GM23338 (cell line): ENCODE measurements around the gene SOX13. TPM values are rescaled to one million over a fixed set of nuclear protein-coding genes. Genes with fewer than 3 reads are reported as not detected.

ENCODE experiments used
- ATAC-seq: fragments of 200-7000 bp; cut with Tn5 transposase; 3 replicates; pipeline ENCODE4 v1.9.1; 2020
- DNase-seq: peaks from one replicate; pipeline ENCODE4 v3.0.0-alpha.2; 2015; ENCODE audit warnings: low spot score
- H2AFZ ChIP-seq: fragments of 200-600 bp; sonication (generic); 2 replicates; pipeline ENCODE4 v1.8.0; 2016; ENCODE audit warnings: antibody characterized with exemption, mild to moderate bottlenecking, moderate library complexity
- H3F3A ChIP-seq: fragments of 200-600 bp; sonication (generic); replicated peaks from 2 replicates; pipeline ENCODE4 v1.8.0; 2017; ENCODE audit warnings: antibody characterized with exemption, mixed run types, low read depth
- H3K27ac ChIP-seq: fragments of 200-600 bp; sonication (generic); 2 replicates; pipeline ENCODE4 v1.6.1; 2016; ENCODE audit warnings: low read depth
- H3K27me3 ChIP-seq: fragments of 200-600 bp; sonication (generic); 2 replicates; pipeline ENCODE4 v1.8.0; 2016; ENCODE audit warnings: mild to moderate bottlenecking, mixed run types, moderate library complexity; ENCODE audit not compliant: insufficient read depth
- H3K36me3 ChIP-seq: fragments of 200-600 bp; sonication (generic); 2 replicates; pipeline ENCODE4 v1.8.0; 2016; ENCODE audit warnings: mild to moderate bottlenecking; ENCODE audit not compliant: insufficient read depth
- H3K4me1 ChIP-seq: fragments of 200-600 bp; sonication (generic); 2 replicates; pipeline ENCODE4 v1.8.0; 2016; ENCODE audit warnings: mild to moderate bottlenecking, moderate library complexity; ENCODE audit not compliant: insufficient read depth
- H3K4me2 ChIP-seq: fragments of 200-600 bp; sonication (generic); 2 replicates; pipeline ENCODE4 v1.7.1; 2017; ENCODE audit warnings: mixed run types
- H3K4me3 ChIP-seq: fragments of 200-600 bp; sonication (generic); 2 replicates; pipeline ENCODE4 v1.6.1; 2016; ENCODE audit warnings: mixed run types
- H3K79me2 ChIP-seq: fragments of 200-600 bp; sonication (generic); replicated peaks from 2 replicates; pipeline ENCODE4 v1.8.0; 2017; ENCODE audit warnings: mild to moderate bottlenecking; ENCODE audit not compliant: insufficient read depth
- H3K9me2 ChIP-seq: fragments of 200-600 bp; sonication (generic); 2 replicates; pipeline ENCODE4 v1.8.0; 2017; ENCODE audit not compliant: insufficient read depth
- H4K20me1 ChIP-seq: fragments of 200-600 bp; sonication (generic); replicated peaks from 2 replicates; pipeline ENCODE4 v1.8.0; 2017; ENCODE audit warnings: mild to moderate bottlenecking; ENCODE audit not compliant: insufficient read depth
- H3K27ac Mint-ChIP-seq: 2 replicates; pipeline ENCODE4 v1.8.0; 2020; ENCODE audit warnings: inconsistent platforms, mild to moderate bottlenecking, moderate library complexity, mixed read lengths
- H3K27me3 Mint-ChIP-seq: 3 replicates; pipeline ENCODE4 v1.8.0; 2022; ENCODE audit warnings: low read depth, mild to moderate bottlenecking, moderate library complexity, mixed read lengths, inconsistent platforms; ENCODE audit not compliant: insufficient read depth, poor library complexity
- H3K36me3 Mint-ChIP-seq: 3 replicates; pipeline ENCODE4 v1.8.0; 2021; ENCODE audit warnings: low read depth, mild to moderate bottlenecking, inconsistent platforms, moderate library complexity, mixed read lengths
- H3K4me1 Mint-ChIP-seq: 3 replicates; pipeline ENCODE4 v1.8.0; 2020; ENCODE audit warnings: mild to moderate bottlenecking, inconsistent platforms, mixed read lengths
- H3K4me3 Mint-ChIP-seq: 3 replicates; pipeline ENCODE4 v1.8.0; 2021; ENCODE audit warnings: moderate library complexity, mild to moderate bottlenecking, inconsistent platforms, mixed read lengths
- H3K9me3 Mint-ChIP-seq: 3 replicates; pipeline ENCODE4 v1.8.0; 2020; ENCODE audit warnings: moderate library complexity, mild to moderate bottlenecking, inconsistent platforms, mixed read lengths
- EZH2 ChIP-seq: fragments of 200-600 bp; sonication (generic); IDR thresholded peaks from one replicate; pipeline ENCODE4 v1.8.0; 2017; ENCODE audit warnings: antibody characterized with exemption, mild to moderate bottlenecking, low read depth; ENCODE audit not compliant: unreplicated experiment
- EZH2phosphoT487 ChIP-seq: fragments of 200-600 bp; sonication (generic); IDR thresholded peaks from one replicate; pipeline ENCODE4 v1.8.1; 2018; ENCODE audit warnings: antibody characterized with exemption; ENCODE audit not compliant: unreplicated experiment
- JUNB ChIP-seq: IDR thresholded peaks from one replicate; pipeline ENCODE4 v1.6.1; 2016; ENCODE audit warnings: antibody characterized with exemption; ENCODE audit not compliant: unreplicated experiment
- POLR2AphosphoS5 ChIP-seq: IDR thresholded peaks from 2 replicates; pipeline ENCODE4 v1.6.1; 2016; ENCODE audit warnings: antibody characterized with exemption, low read depth
- STAT1 ChIP-seq: IDR thresholded peaks from one replicate; pipeline ENCODE4 v1.6.1; 2016; ENCODE audit warnings: antibody characterized with exemption; ENCODE audit not compliant: unreplicated experiment
- ZNF114 ChIP-seq: fragments of 250-450 bp; sonication (Bioruptor Pico); IDR thresholded peaks from 2 replicates; pipeline ENCODE4 v1.5.0; 2020; ENCODE audit warnings: mild to moderate bottlenecking, moderate library complexity
- ZNF331 ChIP-seq: fragments of 250-450 bp; sonication (Bioruptor Pico); IDR thresholded peaks from 2 replicates; pipeline ENCODE4 v1.5.0; 2020; ENCODE audit warnings: low read depth, mild to moderate bottlenecking, moderate library complexity
- polyA plus RNA-seq: library from polyadenylated mRNA; unstranded; fragments of >200 nt; fragmentation: Nextera tagmentation; extraction: Ambion mirVana; gene quantifications from 2 replicates; pipeline ENCODE4 v1.2.1, GENCODE V29; 2016
- total RNA-seq: library from RNA; depleted of rRNA; stranded (reverse); fragments of >200 nt; shearing (Covaris generic); gene quantifications from 2 replicates; pipeline ENCODE4 v1.2.3, GENCODE V29; 2014
- TF ChIP-seq, protein P1 (sequence below), 2 experiments: fragments of 200-600 bp in 1 of 2; sonication (generic) in 1 of 2; conservative IDR thresholded peaks; 2 replicates each; pipeline versions ENCODE4 v1.5.1 to v1.6.1; 2016 to 2017; ENCODE audit warnings: antibody characterized with exemption in 2 of 2, low read depth in 2 of 2, mild to moderate bottlenecking in 2 of 2, moderate library complexity in 1 of 2
- TF ChIP-seq, protein P2 (sequence below): IDR thresholded peaks from 2 replicates; pipeline ENCODE4 v1.6.1; 2016; ENCODE audit warnings: antibody characterized with exemption
- TF ChIP-seq, protein P3 (sequence below): fragments of 250-450 bp; sonication (Bioruptor Pico); IDR thresholded peaks from 2 replicates; pipeline ENCODE4 v1.5.0; 2020; ENCODE audit warnings: mild to moderate bottlenecking, moderate library complexity

The SOX13 gene
- total and polyA plus RNA-seq, 2 experiments from 2014 or later: 28.6 to 123 TPM

DNA sequence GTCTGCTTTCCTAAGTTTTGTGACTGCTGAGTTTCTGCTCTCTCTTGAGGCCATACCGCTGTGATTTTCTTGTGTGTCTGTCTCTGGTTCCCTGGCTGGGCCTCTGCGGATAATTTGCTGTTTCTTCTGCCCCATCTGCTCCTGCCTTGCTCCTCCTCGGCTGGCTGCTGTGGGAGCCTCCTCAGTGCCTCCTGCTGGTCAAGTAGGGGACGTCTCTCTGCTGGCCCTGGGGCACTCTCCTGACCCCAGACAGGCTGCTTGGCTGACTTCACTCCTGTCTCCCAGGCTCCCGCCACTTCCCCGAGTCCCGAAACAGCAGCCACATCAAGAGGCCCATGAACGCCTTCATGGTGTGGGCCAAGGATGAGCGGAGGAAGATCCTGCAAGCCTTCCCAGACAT, 50.5 kb downstream of the SOX13 start:
- Histone ChIP-seq H3K36me3 (peaks cover 40% of the 10 kb centered on the region), H3K4me1 (peaks cover 11% of the 10 kb centered on the region; the same call in 1 of the 2 replicates), H3K79me2 (no peaks in the 10 kb centered on the region), H3F3A (0 out of 2 replicates have a peak, but pooled peaks cover 25% of the 10 kb centered on the region), H3K27ac (peak overlapping the region; percentile 55; the same call in 1 of the 2 replicates), H3K27me3 (no peaks in the 10 kb centered on the region), H3K9me2 (no peaks in the 10 kb centered on the region), H2AFZ (no peak overlapping the region), H4K20me1 (peaks cover 20% of the 10 kb centered on the region), H3K4me3 (no peak overlapping the region), H3K4me2 (no peak overlapping the region)
- TF ChIP-seq, protein P1, sequence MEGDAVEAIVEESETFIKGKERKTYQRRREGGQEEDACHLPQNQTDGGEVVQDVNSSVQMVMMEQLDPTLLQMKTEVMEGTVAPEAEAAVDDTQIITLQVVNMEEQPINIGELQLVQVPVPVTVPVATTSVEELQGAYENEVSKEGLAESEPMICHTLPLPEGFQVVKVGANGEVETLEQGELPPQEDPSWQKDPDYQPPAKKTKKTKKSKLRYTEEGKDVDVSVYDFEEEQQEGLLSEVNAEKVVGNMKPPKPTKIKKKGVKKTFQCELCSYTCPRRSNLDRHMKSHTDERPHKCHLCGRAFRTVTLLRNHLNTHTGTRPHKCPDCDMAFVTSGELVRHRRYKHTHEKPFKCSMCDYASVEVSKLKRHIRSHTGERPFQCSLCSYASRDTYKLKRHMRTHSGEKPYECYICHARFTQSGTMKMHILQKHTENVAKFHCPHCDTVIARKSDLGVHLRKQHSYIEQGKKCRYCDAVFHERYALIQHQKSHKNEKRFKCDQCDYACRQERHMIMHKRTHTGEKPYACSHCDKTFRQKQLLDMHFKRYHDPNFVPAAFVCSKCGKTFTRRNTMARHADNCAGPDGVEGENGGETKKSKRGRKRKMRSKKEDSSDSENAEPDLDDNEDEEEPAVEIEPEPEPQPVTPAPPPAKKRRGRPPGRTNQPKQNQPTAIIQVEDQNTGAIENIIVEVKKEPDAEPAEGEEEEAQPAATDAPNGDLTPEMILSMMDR (conservative IDR thresholded peaks at IDR 0.05; ENCODE audit: low read depth in 2 of 2): peak; percentile 66 to 82
- TF ChIP-seq, protein P2, sequence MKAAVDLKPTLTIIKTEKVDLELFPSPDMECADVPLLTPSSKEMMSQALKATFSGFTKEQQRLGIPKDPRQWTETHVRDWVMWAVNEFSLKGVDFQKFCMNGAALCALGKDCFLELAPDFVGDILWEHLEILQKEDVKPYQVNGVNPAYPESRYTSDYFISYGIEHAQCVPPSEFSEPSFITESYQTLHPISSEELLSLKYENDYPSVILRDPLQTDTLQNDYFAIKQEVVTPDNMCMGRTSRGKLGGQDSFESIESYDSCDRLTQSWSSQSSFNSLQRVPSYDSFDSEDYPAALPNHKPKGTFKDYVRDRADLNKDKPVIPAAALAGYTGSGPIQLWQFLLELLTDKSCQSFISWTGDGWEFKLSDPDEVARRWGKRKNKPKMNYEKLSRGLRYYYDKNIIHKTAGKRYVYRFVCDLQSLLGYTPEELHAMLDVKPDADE: no peak
- H3K4me1 Mint-ChIP-seq: peaks cover 29% of the 10 kb centered on the region
- ATAC-seq: peak; percentile 80
- no peaks in the 10 kb centered on the region for H3K9me3 Mint-ChIP-seq
- no peak overlapping the region for H3K4me3 Mint-ChIP-seq
- H3K27me3 Mint-ChIP-seq: peaks cover 15% of the 10 kb centered on the region
- DNase-seq: peak; percentile 69
- peaks cover 85% of the 10 kb centered on the region for H3K36me3 Mint-ChIP-seq
- peak overlapping the region; percentile 89 for H3K27ac Mint-ChIP-seq

DNA sequence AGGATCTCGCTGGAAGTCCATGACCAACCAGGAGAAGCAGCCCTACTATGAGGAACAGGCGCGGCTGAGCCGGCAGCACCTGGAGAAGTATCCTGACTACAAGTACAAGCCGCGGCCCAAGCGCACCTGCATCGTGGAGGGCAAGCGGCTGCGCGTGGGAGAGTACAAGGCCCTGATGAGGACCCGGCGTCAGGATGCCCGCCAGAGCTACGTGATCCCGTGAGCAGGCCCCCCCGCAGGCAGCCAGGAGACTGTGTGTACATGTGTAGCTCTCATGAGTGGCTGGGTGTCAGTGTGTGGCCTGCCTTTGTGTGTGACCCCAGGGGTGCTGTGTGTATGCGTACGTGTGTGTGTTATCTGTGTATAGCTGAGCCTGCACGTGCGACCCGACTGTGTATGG, 51.7 kb downstream of the SOX13 start:
- Histone ChIP-seq H3F3A (0 out of 2 replicates have a peak, but pooled peaks cover 27% of the 10 kb centered on the region), H4K20me1 (peaks cover 20% of the 10 kb centered on the region), H2AFZ (no peak overlapping the region), H3K27ac (peak overlapping the region; percentile 45; the same call in 1 of the 2 replicates), H3K27me3 (no peaks in the 10 kb centered on the region), H3K4me3 (no peak overlapping the region), H3K4me2 (no peak overlapping the region), H3K9me2 (no peaks in the 10 kb centered on the region), H3K4me1 (peaks cover 16% of the 10 kb centered on the region), H3K36me3 (peaks cover 34% of the 10 kb centered on the region), H3K79me2 (no peaks in the 10 kb centered on the region)
- Mint-ChIP-seq H3K4me1 (peaks cover 40% of the 10 kb centered on the region), H3K27ac (no peak overlapping the region), H3K27me3 (peaks cover 18% of the 10 kb centered on the region), H3K36me3 (peaks cover 74% of the 10 kb centered on the region), H3K9me3 (no peaks in the 10 kb centered on the region), H3K4me3 (no peak overlapping the region)
- no peak for ATAC-seq
- no peak for DNase-seq
- no peak for TF ChIP-seq EZH2phosphoT487
- TF ChIP-seq, protein P3, sequence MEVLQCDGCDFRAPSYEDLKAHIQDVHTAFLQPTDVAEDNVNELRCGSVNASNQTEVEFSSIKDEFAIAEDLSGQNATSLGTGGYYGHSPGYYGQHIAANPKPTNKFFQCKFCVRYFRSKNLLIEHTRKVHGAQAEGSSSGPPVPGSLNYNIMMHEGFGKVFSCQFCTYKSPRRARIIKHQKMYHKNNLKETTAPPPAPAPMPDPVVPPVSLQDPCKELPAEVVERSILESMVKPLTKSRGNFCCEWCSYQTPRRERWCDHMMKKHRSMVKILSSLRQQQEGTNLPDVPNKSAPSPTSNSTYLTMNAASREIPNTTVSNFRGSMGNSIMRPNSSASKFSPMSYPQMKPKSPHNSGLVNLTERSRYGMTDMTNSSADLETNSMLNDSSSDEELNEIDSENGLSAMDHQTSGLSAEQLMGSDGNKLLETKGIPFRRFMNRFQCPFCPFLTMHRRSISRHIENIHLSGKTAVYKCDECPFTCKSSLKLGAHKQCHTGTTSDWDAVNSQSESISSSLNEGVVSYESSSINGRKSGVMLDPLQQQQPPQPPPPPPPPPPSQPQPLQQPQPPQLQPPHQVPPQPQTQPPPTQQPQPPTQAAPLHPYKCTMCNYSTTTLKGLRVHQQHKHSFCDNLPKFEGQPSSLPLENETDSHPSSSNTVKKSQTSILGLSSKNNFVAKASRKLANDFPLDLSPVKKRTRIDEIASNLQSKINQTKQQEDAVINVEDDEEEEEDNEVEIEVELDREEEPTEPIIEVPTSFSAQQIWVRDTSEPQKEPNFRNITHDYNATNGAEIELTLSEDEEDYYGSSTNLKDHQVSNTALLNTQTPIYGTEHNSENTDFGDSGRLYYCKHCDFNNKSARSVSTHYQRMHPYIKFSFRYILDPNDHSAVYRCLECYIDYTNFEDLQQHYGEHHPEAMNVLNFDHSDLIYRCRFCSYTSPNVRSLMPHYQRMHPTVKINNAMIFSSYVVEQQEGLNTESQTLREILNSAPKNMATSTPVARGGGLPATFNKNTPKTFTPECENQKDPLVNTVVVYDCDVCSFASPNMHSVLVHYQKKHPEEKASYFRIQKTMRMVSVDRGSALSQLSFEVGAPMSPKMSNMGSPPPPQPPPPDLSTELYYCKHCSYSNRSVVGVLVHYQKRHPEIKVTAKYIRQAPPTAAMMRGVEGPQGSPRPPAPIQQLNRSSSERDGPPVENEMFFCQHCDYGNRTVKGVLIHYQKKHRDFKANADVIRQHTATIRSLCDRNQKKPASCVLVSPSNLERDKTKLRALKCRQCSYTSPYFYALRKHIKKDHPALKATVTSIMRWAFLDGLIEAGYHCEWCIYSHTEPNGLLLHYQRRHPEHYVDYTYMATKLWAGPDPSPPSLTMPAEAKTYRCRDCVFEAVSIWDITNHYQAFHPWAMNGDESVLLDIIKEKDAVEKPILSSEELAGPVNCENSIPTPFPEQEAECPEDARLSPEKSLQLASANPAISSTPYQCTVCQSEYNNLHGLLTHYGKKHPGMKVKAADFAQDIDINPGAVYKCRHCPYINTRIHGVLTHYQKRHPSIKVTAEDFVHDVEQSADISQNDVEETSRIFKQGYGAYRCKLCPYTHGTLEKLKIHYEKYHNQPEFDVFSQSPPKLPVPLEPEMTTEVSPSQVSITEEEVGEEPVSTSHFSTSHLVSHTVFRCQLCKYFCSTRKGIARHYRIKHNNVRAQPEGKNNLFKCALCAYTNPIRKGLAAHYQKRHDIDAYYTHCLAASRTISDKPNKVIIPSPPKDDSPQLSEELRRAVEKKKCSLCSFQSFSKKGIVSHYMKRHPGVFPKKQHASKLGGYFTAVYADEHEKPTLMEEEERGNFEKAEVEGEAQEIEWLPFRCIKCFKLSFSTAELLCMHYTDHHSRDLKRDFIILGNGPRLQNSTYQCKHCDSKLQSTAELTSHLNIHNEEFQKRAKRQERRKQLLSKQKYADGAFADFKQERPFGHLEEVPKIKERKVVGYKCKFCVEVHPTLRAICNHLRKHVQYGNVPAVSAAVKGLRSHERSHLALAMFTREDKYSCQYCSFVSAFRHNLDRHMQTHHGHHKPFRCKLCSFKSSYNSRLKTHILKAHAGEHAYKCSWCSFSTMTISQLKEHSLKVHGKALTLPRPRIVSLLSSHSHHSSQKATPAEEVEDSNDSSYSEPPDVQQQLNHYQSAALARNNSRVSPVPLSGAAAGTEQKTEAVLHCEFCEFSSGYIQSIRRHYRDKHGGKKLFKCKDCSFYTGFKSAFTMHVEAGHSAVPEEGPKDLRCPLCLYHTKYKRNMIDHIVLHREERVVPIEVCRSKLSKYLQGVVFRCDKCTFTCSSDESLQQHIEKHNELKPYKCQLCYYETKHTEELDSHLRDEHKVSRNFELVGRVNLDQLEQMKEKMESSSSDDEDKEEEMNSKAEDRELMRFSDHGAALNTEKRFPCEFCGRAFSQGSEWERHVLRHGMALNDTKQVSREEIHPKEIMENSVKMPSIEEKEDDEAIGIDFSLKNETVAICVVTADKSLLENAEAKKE (CRISPR knock-in tag): no peak
- TF ChIP-seq EZH2: no peak
- TF ChIP-seq STAT1: no peak
- no peak for TF ChIP-seq ZNF114 (CRISPR knock-in tag)
- no peak for TF ChIP-seq JUNB
- no peak for TF ChIP-seq ZNF331 (CRISPR knock-in tag)
- TF ChIP-seq, protein P2: no peak
- no peak for TF ChIP-seq POLR2AphosphoS5
